Measurements from ENCODE around the gene CEACAM1. TPM values are rescaled to one million over a fixed set of nuclear protein-coding genes. Genes with fewer than 3 reads are reported as not detected.

Gene CEACAM1
- total RNA-seq, 1 experiment from 2014 or later, result 1.5 TPM

- H2BK15ac ChIP-seq (ENCODE audit: low read depth, low read length), result no peak overlapping the region
- H3T11ph ChIP-seq (ENCODE audit: low read length), result no peak overlapping the region
- Mint-ChIP-seq H3K27ac (no peak overlapping the region), H3K36me3 (ENCODE audit: insufficient read depth in 1 of 3, low read depth in 3 of 3) (no peaks in the 10 kb centered on the region), H3K4me1 (peaks cover 8% of the 10 kb centered on the region in 2 experiments), H3K9me3 (no peaks in the 10 kb centered on the region), H3K4me3 (no peak overlapping the region), H3K27me3 (ENCODE audit: low read depth) (peaks cover 7% of the 10 kb centered on the region)
- no peak overlapping the region for H2BK12ac ChIP-seq (ENCODE audit: insufficient read length, low read depth, low read length)
- H2BK5ac ChIP-seq (ENCODE audit: insufficient read length, low read length), result no peak overlapping the region
- no peak overlapping the region for H4K8ac ChIP-seq (replicated peaks; ENCODE audit: insufficient read length, low read depth, low read length)
- no peak overlapping the region for H3K14ac ChIP-seq (ENCODE audit: insufficient read depth, low read length)
- no peaks in the 10 kb centered on the region for H3K23me2 ChIP-seq (ENCODE audit: insufficient read length, low read depth, low read length, poor library complexity, severe bottlenecking)
- no peak overlapping the region for H3K4me2 ChIP-seq (ENCODE audit: insufficient read depth, insufficient read length, low read length)
- H3K18ac ChIP-seq (ENCODE audit: insufficient read length, low read depth, low read length), result no peak overlapping the region
- H4K20me1 ChIP-seq (ENCODE audit: control insufficient read depth, insufficient read depth, insufficient read length), result no peaks in the 10 kb centered on the region
- TF ChIP-seq CTCF (conservative IDR thresholded peaks at IDR 0.05), result no peak
- H3K9ac ChIP-seq (ENCODE audit: extremely low read depth, insufficient read length, low read length), result no peak overlapping the region
- H3K4me1 ChIP-seq (ENCODE audit: insufficient read depth, low read length), result no peaks in the 10 kb centered on the region
- no peak overlapping the region for H3K27ac ChIP-seq (ENCODE audit: insufficient read length, low read depth, low read length)
- H3K23ac ChIP-seq (ENCODE audit: insufficient read length, low read depth, low read length), result no peak overlapping the region
- no peaks in the 10 kb centered on the region for H3K79me2 ChIP-seq (ENCODE audit: insufficient read depth, low read length)
- H2AFZ ChIP-seq (ENCODE audit: low read length), result no peak overlapping the region
- WGBS (ENCODE audit: extremely low coverage, insufficient read length, low lambda C conversion rate), result no CpG with 5 or more reads among the region's 3 CpGs
- no peaks in the 10 kb centered on the region for H3K9me3 ChIP-seq (ENCODE audit: control insufficient read depth, low read depth, low read length)
- H2BK120ac ChIP-seq (ENCODE audit: low read depth, low read length, poor library complexity, severe bottlenecking), result no peak overlapping the region
- H3K27me3 ChIP-seq (ENCODE audit: insufficient read depth, low read length), result no peaks in the 10 kb centered on the region
- no peak overlapping the region for H3K56ac ChIP-seq (ENCODE audit: insufficient read length, low read depth, low read length)
- no peak overlapping the region for H4K5ac ChIP-seq (ENCODE audit: insufficient read length, low read depth, low read length)
- no peak overlapping the region for H3K4ac ChIP-seq (ENCODE audit: low read depth, low read length)
- DNase-seq, result no peak
- H4K91ac ChIP-seq (ENCODE audit: insufficient read length, low read depth, low read length), result no peak overlapping the region
- no peaks in the 10 kb centered on the region for H3K79me1 ChIP-seq (ENCODE audit: insufficient read depth, low read depth, low read length, poor library complexity, severe bottlenecking)
- H2AK5ac ChIP-seq (ENCODE audit: insufficient read length, low read length), result no peak overlapping the region
- H2BK20ac ChIP-seq (ENCODE audit: low read depth, low read length, poor library complexity, severe bottlenecking), result no peak overlapping the region
Measured at GRCh38 chr19:42519108-42519507, 9.2 kb downstream of the CEACAM1 start.
